Karpas-422 (cell line): ENCODE data around the gene CCDC192. TPM values are rescaled to one million over a fixed set of nuclear protein-coding genes. Genes with fewer than 3 reads are reported as not detected.

ENCODE experiments used
- DNase-seq: peaks from one replicate; pipeline ENCODE4 v3.0.0-alpha.2; 2015
- H2AFZ ChIP-seq: fragments of 200-600 bp; sonication (generic); 2 replicates; pipeline ENCODE4 v1.6.1; 2014; ENCODE audit warnings: antibody characterized with exemption, low read length, mixed read lengths
- H3K27ac ChIP-seq: fragments of 200-600 bp; sonication (generic); 2 replicates; pipeline ENCODE4 v1.5.1; 2014; ENCODE audit warnings: mild to moderate bottlenecking, low read length, moderate library complexity
- H3K27me3 ChIP-seq: fragments of 200-600 bp; sonication (generic); 2 replicates; pipeline ENCODE4 v1.6.1; 2014; ENCODE audit warnings: low read length, mixed read lengths
- H3K36me3 ChIP-seq: fragments of 200-600 bp; sonication (generic); 2 replicates; pipeline ENCODE4 v1.6.1; 2014; ENCODE audit warnings: low read length, mixed read lengths; ENCODE audit not compliant: insufficient read depth
- H3K4me1 ChIP-seq: fragments of 200-600 bp; sonication (generic); 2 replicates; pipeline ENCODE4 v1.6.1; 2014; ENCODE audit warnings: mild to moderate bottlenecking, low read length, mixed read lengths
- H3K4me2 ChIP-seq: fragments of 200-600 bp; sonication (generic); 2 replicates; pipeline ENCODE4 v1.6.1; 2014; ENCODE audit warnings: low read length, low read depth, mild to moderate bottlenecking; ENCODE audit not compliant: poor library complexity, severe bottlenecking
- H3K4me3 ChIP-seq: fragments of 200-600 bp; sonication (generic); 2 replicates; pipeline ENCODE4 v1.5.1; 2014; ENCODE audit warnings: mild to moderate bottlenecking, antibody characterized with exemption, low read length, mixed read lengths
- H3K79me2 ChIP-seq: fragments of 200-600 bp; sonication (generic); 2 replicates; pipeline ENCODE4 v1.6.1; 2014; ENCODE audit warnings: mild to moderate bottlenecking, low read length, mixed read lengths
- H3K9ac ChIP-seq: fragments of 200-600 bp; sonication (generic); 2 replicates; pipeline ENCODE4 v1.6.0; 2014; ENCODE audit warnings: low read length
- H3K9me2 ChIP-seq: fragments of 200-600 bp; sonication (generic), shearing (Covaris generic); replicated peaks from 2 replicates; pipeline ENCODE4 v1.6.0; 2014; ENCODE audit warnings: mild to moderate bottlenecking, low read length, moderate library complexity; ENCODE audit not compliant: insufficient read depth
- H3K9me3 ChIP-seq: fragments of 300-700, 200-600 bp; sonication (generic); 2 replicates; pipeline ENCODE4 v1.6.1; 2014; ENCODE audit warnings: low read length, mixed read lengths
- H4K20me1 ChIP-seq: fragments of 200-600 bp; sonication (generic); 2 replicates; pipeline ENCODE4 v1.6.1; 2014; ENCODE audit warnings: mild to moderate bottlenecking, antibody characterized with exemption, low read length, low read depth; ENCODE audit not compliant: insufficient read depth
- total RNA-seq: library from RNA; depleted of rRNA; stranded (reverse); fragments of >200 nt; shearing (Covaris generic); gene quantifications from 2 replicates; pipeline ENCODE4 v1.2.3, GENCODE V29; 2014; ENCODE audit warnings: low replicate concordance

CCDC192 gene
- total RNA-seq, 1 experiment from 2014 or later: not detected

DNA sequence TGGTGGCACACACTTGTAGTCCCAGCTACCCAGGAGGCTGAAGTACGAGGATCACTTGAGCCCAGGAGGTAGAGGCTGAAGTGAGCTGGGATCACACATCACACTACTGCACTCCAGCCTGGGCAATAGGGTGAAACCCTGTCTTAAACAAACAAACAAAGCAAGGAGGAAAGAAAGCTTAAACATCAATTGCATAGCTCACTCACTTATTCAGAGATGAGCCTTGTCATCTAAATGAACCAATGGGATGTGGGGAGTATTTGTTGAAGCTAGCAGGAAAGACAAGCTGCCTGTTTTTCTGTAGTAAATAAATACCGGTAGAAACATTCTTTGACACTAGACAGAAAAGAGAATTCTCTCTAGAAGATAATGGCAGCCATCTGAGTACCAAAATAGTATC is 219.4 kb downstream of the CCDC192 start:
- Histone ChIP-seq H3K9me3 (no peaks in the 10 kb centered on the region), H3K4me1 (peaks cover 16% of the 10 kb centered on the region)

DNA sequence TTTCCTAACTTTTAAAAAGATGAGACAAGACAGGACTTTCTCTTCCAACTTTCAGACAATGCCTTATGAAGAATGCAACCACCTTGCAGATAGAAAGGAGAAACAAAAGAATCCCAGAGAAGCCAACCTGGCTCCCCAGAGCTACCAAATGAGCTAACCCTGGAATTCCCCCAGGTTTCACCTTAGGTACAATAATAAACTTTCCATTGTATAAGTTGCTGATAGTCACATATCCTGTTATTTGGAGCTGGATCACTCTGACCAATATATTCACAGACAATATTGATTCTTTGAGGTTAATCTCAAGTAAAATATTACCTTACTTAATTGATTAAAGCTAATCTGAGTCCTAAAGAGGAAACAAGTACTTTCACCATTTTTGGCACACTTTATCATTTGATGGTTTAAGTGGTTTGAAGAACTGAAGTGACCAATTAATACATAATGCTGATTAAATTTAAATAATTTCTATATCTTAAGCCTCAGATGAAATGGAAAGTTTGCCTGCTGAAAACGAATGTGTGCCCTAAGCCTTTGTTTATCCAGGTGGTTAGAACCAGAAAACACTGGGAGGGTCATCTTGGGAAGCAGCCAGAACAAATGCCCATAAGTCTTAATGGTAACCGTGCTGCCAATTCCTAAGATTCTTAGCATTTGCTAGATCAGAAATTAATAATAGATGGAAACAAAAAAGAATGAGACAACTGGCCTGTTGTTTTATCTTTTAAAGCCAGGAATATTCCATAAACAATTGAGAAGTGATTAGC is 220.8 kb downstream of the CCDC192 start:
- Histone ChIP-seq H3K36me3 (no peaks in the 10 kb centered on the region), H4K20me1 (no peaks in the 10 kb centered on the region), H3K9ac (no peak overlapping the region), H2AFZ (no peak overlapping the region), H3K4me1 (peaks cover 15% of the 10 kb centered on the region), H3K4me3 (no peak overlapping the region), H3K9me2 (no peaks in the 10 kb centered on the region), H3K27ac (no peak overlapping the region), H3K27me3 (no peaks in the 10 kb centered on the region), H3K79me2 (no peaks in the 10 kb centered on the region), H3K4me2 (no peak overlapping the region), H3K9me3 (no peaks in the 10 kb centered on the region)
- DNase-seq: no peak

More for the DNA sequence above, 219.4 kb downstream of the CCDC192 start:
- no peaks in the 10 kb centered on the region for H3K36me3 ChIP-seq
- no peak overlapping the region for H2AFZ ChIP-seq
- H3K27me3 ChIP-seq: no peaks in the 10 kb centered on the region
- no peak for DNase-seq
- no peaks in the 10 kb centered on the region for H3K9me2 ChIP-seq
- no peak overlapping the region for H3K27ac ChIP-seq
- H3K4me2 ChIP-seq: no peak overlapping the region
- H3K4me3 ChIP-seq: no peak overlapping the region
- H3K79me2 ChIP-seq: no peaks in the 10 kb centered on the region
- H3K9ac ChIP-seq: no peak overlapping the region
- no peaks in the 10 kb centered on the region for H4K20me1 ChIP-seq

DNA sequence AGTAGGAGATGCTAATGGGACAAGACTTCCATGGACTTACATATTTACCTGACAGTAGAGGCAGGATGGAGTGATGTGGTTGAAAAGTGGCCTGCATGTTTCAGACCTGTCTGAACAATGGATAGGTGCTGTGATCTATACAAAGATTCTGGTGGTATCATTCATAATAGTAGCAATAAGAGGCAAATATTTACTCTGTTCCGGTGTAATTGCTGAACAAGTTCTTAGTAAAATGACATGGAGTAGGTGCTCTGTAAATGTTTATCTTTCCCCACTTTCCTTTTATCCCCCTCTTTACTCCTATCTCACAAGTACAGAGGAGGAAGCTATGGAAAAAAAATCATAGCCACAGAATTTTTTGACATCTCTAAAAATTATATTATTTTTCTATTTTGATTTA is 221.4 kb downstream of the CCDC192 start:
- Histone ChIP-seq H3K4me3 (no peak overlapping the region), H2AFZ (no peak overlapping the region), H3K4me2 (no peak overlapping the region), H3K4me1 (peaks cover 11% of the 10 kb centered on the region), H3K9me3 (no peaks in the 10 kb centered on the region), H3K27ac (no peak overlapping the region), H4K20me1 (no peaks in the 10 kb centered on the region), H3K9me2 (no peaks in the 10 kb centered on the region), H3K27me3 (no peaks in the 10 kb centered on the region), H3K9ac (no peak overlapping the region), H3K79me2 (no peaks in the 10 kb centered on the region), H3K36me3 (no peaks in the 10 kb centered on the region)
- DNase-seq: no peak

DNA sequence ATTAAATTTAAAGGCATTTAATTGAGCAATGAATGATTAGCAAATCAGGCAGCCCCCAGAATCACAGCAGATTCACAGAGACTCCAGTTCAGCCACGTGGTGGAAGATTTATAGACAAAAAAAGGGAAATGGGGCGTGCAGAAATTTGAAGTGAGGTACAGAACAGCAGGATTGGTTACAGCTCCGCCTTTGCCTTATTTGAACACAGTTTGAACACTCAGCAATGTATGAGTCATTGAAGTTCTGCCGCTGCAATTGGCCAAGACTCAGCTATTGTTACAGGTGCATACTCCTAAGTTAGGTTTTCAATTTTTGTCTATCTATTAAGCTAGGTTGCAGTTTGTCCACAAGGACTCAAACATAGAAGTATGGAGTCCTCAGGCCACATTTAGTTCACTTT is 222.7 kb downstream of the CCDC192 start:
- Histone ChIP-seq H3K4me2 (no peak overlapping the region), H3K36me3 (no peaks in the 10 kb centered on the region), H3K27me3 (no peaks in the 10 kb centered on the region), H2AFZ (no peak overlapping the region), H3K9me3 (no peaks in the 10 kb centered on the region), H3K9me2 (no peaks in the 10 kb centered on the region), H4K20me1 (no peaks in the 10 kb centered on the region), H3K4me3 (no peak overlapping the region), H3K79me2 (no peaks in the 10 kb centered on the region), H3K27ac (no peak overlapping the region), H3K4me1 (0 out of 2 replicates have a peak, but pooled peaks cover 2% of the 10 kb centered on the region), H3K9ac (no peak overlapping the region)
- no peak for DNase-seq

DNA sequence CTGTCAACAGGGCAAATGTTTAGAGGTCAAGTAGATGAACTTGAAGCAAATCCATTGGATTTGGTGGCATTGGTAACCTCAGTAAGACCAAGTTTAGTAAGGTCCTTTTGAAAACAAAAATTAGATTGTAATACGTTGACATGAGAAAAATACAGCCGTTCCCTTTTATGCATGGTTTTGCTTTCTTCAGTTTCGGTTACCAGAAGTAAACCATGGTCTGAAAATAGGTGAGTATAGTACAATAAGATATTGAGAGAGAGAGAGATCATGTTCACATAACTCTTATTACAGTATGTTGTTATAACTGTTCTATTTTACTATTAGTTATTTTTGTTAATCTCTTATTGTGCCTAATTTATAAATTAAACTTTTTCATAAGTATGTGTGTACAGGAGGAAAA is 223.8 kb downstream of the CCDC192 start:
- H3K27ac ChIP-seq: no peak overlapping the region
- no peaks in the 10 kb centered on the region for H3K27me3 ChIP-seq
- 0 out of 2 replicates have a peak, but pooled peaks cover 2% of the 10 kb centered on the region for H3K4me1 ChIP-seq
- H4K20me1 ChIP-seq: no peaks in the 10 kb centered on the region
- H2AFZ ChIP-seq: no peak overlapping the region
- H3K79me2 ChIP-seq: no peaks in the 10 kb centered on the region
- no peak for DNase-seq
- H3K4me2 ChIP-seq: no peak overlapping the region
- no peaks in the 10 kb centered on the region for H3K36me3 ChIP-seq
- no peak overlapping the region for H3K4me3 ChIP-seq
- H3K9ac ChIP-seq: no peak overlapping the region
- no peaks in the 10 kb centered on the region for H3K9me3 ChIP-seq
- no peaks in the 10 kb centered on the region for H3K9me2 ChIP-seq

DNA sequence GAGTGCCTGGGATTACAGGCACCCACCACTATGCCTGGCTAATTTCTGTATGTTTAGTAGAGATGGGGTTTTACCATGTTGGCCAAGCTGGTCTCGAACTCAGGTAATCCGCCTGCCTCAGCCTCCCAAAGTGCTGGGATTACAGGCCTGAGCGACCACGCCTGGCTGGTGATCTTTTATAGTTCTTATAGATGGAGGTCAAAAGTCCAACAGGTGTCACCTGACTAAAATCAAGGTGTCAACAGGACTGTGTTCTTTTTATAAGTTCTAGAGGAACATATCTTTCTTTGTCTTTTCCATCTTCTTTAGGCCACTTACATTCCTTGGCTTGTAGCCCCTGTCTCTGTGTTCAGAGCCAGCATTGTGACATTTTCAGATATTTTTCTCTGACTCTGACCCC is 224.9 kb downstream of the CCDC192 start:
- no peak overlapping the region for H3K9ac ChIP-seq
- H2AFZ ChIP-seq: no peak overlapping the region
- H3K36me3 ChIP-seq: no peaks in the 10 kb centered on the region
- no peaks in the 10 kb centered on the region for H3K27me3 ChIP-seq
- H3K79me2 ChIP-seq: no peaks in the 10 kb centered on the region
- H4K20me1 ChIP-seq: no peaks in the 10 kb centered on the region
- no peak overlapping the region for H3K4me2 ChIP-seq
- H3K27ac ChIP-seq: no peak overlapping the region
- H3K9me2 ChIP-seq: no peaks in the 10 kb centered on the region
- no peaks in the 10 kb centered on the region for H3K9me3 ChIP-seq
- DNase-seq: no peak
- 0 out of 2 replicates have a peak, but pooled peaks cover 2% of the 10 kb centered on the region for H3K4me1 ChIP-seq
- H3K4me3 ChIP-seq: no peak overlapping the region

DNA sequence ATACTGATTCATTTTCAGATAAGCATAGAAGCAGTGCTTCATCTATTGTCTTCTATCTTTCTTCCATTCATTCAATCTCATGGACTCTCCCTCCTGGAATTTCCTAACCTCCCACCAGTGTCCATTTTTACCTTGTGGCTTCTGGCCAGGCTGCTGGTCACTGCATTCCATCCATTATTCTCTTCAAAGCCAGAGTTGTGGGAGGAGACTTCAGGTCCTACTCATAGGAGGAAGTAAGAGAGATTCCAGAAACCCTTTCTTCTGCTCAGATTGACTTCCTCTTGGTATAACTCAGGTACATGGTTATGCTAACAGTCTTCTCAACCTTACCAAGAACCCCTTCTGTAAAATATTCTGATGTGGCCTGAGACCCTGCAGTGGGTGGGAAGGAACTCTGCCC is 227.1 kb downstream of the CCDC192 start:
- H4K20me1 ChIP-seq: no peaks in the 10 kb centered on the region
- no peaks in the 10 kb centered on the region for H3K9me3 ChIP-seq
- 0 out of 2 replicates have a peak, but pooled peaks cover 2% of the 10 kb centered on the region for H3K4me1 ChIP-seq
- H3K79me2 ChIP-seq: no peaks in the 10 kb centered on the region
- no peaks in the 10 kb centered on the region for H3K36me3 ChIP-seq
- no peaks in the 10 kb centered on the region for H3K9me2 ChIP-seq
- H3K27me3 ChIP-seq: no peaks in the 10 kb centered on the region
- DNase-seq: no peak
- no peak overlapping the region for H3K9ac ChIP-seq
- H3K4me3 ChIP-seq: no peak overlapping the region
- no peak overlapping the region for H2AFZ ChIP-seq
- no peak overlapping the region for H3K4me2 ChIP-seq
- H3K27ac ChIP-seq: no peak overlapping the region

DNA sequence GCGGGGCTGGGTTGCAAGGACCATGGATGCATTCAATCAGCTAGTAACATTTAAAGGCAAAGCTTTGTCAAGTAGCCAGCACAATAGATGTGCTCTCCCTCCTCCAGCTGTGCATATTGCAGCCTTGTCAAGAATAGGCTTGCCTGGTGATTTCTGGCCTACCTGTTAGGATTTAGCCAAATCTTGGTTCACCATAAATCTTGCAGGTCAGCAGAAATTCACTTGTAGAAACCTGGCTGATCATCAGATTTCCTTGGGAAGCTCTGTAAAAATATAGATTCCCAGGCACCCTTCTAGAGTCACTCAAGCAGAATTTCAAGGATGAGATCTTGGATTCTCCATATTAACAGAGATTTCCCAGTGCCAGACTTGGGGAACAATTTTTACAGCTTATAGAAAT is 228.2 kb downstream of the CCDC192 start:
- Histone ChIP-seq H3K4me1 (no peaks in the 10 kb centered on the region), H3K9me2 (no peaks in the 10 kb centered on the region), H3K9ac (no peak overlapping the region), H4K20me1 (no peaks in the 10 kb centered on the region), H3K27ac (no peak overlapping the region), H3K79me2 (no peaks in the 10 kb centered on the region), H3K4me3 (no peak overlapping the region), H3K27me3 (no peaks in the 10 kb centered on the region), H2AFZ (no peak overlapping the region), H3K36me3 (no peaks in the 10 kb centered on the region), H3K9me3 (no peaks in the 10 kb centered on the region), H3K4me2 (no peak overlapping the region)
- DNase-seq: no peak
